Stomach smooth muscle (tissue), 2 donors: ENCODE measurements around the gene ARID1B.

Source experiments
- H3K27ac ChIP-seq: one replicate; pipeline ENCODE4 v1.7.0; 2013; ENCODE audit warnings: mild to moderate bottlenecking, low read length, inconsistent platforms
- H3K27me3 ChIP-seq, 2 donors: one replicate each; pipeline ENCODE4 v1.7.0; 2013; ENCODE audit warnings: low read length in 2 of 2; ENCODE audit not compliant: insufficient read depth in 2 of 2, control insufficient read depth in 1 of 2
- H3K36me3 ChIP-seq, 2 donors: one replicate each; pipeline ENCODE4 v1.7.0; 2013; ENCODE audit warnings: low read length in 2 of 2; ENCODE audit not compliant: control insufficient read depth in 2 of 2, insufficient read depth in 2 of 2
- H3K4me1 ChIP-seq: one replicate; pipeline ENCODE4 v1.7.0; 2013; ENCODE audit warnings: low read length; ENCODE audit not compliant: control insufficient read depth, insufficient read depth
- H3K4me3 ChIP-seq, 2 donors: one replicate each; pipeline ENCODE4 v1.7.0; 2013; ENCODE audit warnings: low read length in 2 of 2
- H3K9ac ChIP-seq, 2 donors: one replicate each; pipeline ENCODE4 v1.7.0; 2013; ENCODE audit warnings: low read length in 2 of 2, mild to moderate bottlenecking in 1 of 2
- H3K9me3 ChIP-seq, 2 donors: one replicate each; pipeline ENCODE4 v1.7.0; 2013; ENCODE audit warnings: low read length in 2 of 2; ENCODE audit not compliant: control insufficient read depth in 2 of 2
- donor health status: healthy.
- donor health status: Pancreatic carcinoma.

Gene ARID1B

GRCh38 chr6:157077251-157077650 is 300.1 kb downstream of the ARID1B start:
- Histone ChIP-seq H3K4me3 (no peak overlapping the region), H3K9ac (no peak overlapping the region), H3K27ac (no peak overlapping the region), H3K9me3 (no peaks in the 10 kb centered on the region), H3K36me3 (no peaks in the 10 kb centered on the region), H3K4me1 (no peaks in the 10 kb centered on the region), H3K27me3 (no peaks in the 10 kb centered on the region)

- no peaks in the 10 kb centered on the region for H3K27me3 ChIP-seq
- no peaks in the 10 kb centered on the region for H3K36me3 ChIP-seq
- H3K4me3 ChIP-seq, result no peak overlapping the region
- H3K4me1 ChIP-seq, result no peaks in the 10 kb centered on the region
- H3K9me3 ChIP-seq, result no peaks in the 10 kb centered on the region
- no peak overlapping the region for H3K9ac ChIP-seq
- H3K27ac ChIP-seq, result no peak overlapping the region
Measured at GRCh38 chr6:157078326-157078725, 301.1 kb downstream of the ARID1B start.

GRCh38 chr6:157079277-157079676 is 302.1 kb downstream of the ARID1B start:
- Histone ChIP-seq H3K36me3 (no peaks in the 10 kb centered on the region), H3K27me3 (no peaks in the 10 kb centered on the region), H3K27ac (no peak overlapping the region), H3K4me1 (no peaks in the 10 kb centered on the region), H3K9ac (no peak overlapping the region), H3K4me3 (no peak overlapping the region), H3K9me3 (no peaks in the 10 kb centered on the region)

- Histone ChIP-seq H3K27ac (no peak overlapping the region), H3K9ac (no peak overlapping the region), H3K4me1 (no peaks in the 10 kb centered on the region), H3K36me3 (no peaks in the 10 kb centered on the region), H3K9me3 (no peaks in the 10 kb centered on the region), H3K27me3 (no peaks in the 10 kb centered on the region), H3K4me3 (no peak overlapping the region)
Measured at GRCh38 chr6:157079771-157080170, 302.6 kb downstream of the ARID1B start.

GRCh38 chr6:157080986-157081391 is 303.8 kb downstream of the ARID1B start:
- Histone ChIP-seq H3K36me3 (peaks cover 0 to 5% of the 10 kb centered on the region in 2 donors), H3K4me1 (no peaks in the 10 kb centered on the region), H3K27ac (no peak overlapping the region), H3K9ac (no peak overlapping the region), H3K4me3 (no peak overlapping the region), H3K27me3 (no peaks in the 10 kb centered on the region), H3K9me3 (no peaks in the 10 kb centered on the region)

GRCh38 chr6:157083343-157083742 is 306.2 kb downstream of the ARID1B start:
- Histone ChIP-seq H3K27ac (no peak overlapping the region), H3K9me3 (no peaks in the 10 kb centered on the region), H3K4me1 (no peaks in the 10 kb centered on the region), H3K27me3 (no peaks in the 10 kb centered on the region), H3K36me3 (peaks cover 0 to 9% of the 10 kb centered on the region in 2 donors), H3K9ac (no peak overlapping the region), H3K4me3 (no peak overlapping the region)

- no peaks in the 10 kb centered on the region for H3K27me3 ChIP-seq
- H3K36me3 ChIP-seq, result peaks cover 0 to 9% of the 10 kb centered on the region in 2 donors
- no peak overlapping the region for H3K4me3 ChIP-seq
- no peak overlapping the region for H3K27ac ChIP-seq
- H3K4me1 ChIP-seq, result no peaks in the 10 kb centered on the region
- no peak overlapping the region for H3K9ac ChIP-seq
- H3K9me3 ChIP-seq, result no peaks in the 10 kb centered on the region
Measured at GRCh38 chr6:157086632-157087031, 309.5 kb downstream of the ARID1B start.

GRCh38 chr6:157087974-157088373 is 310.8 kb downstream of the ARID1B start:
- no peaks in the 10 kb centered on the region for H3K9me3 ChIP-seq
- no peaks in the 10 kb centered on the region for H3K4me1 ChIP-seq
- H3K4me3 ChIP-seq, result no peak overlapping the region
- no peak overlapping the region for H3K9ac ChIP-seq
- H3K36me3 ChIP-seq, result peaks cover 0 to 9% of the 10 kb centered on the region in 2 donors
- no peaks in the 10 kb centered on the region for H3K27me3 ChIP-seq
- H3K27ac ChIP-seq, result no peak overlapping the region

GRCh38 chr6:157088841-157089240 is 311.7 kb downstream of the ARID1B start:
- H3K27ac ChIP-seq, result no peak overlapping the region
- H3K4me1 ChIP-seq, result no peaks in the 10 kb centered on the region
- peaks cover 0 to 9% of the 10 kb centered on the region in 2 donors for H3K36me3 ChIP-seq
- H3K4me3 ChIP-seq, result no peak overlapping the region
- H3K9ac ChIP-seq, result no peak overlapping the region
- no peaks in the 10 kb centered on the region for H3K9me3 ChIP-seq
- H3K27me3 ChIP-seq, result no peaks in the 10 kb centered on the region

- Histone ChIP-seq H3K4me1 (no peaks in the 10 kb centered on the region), H3K36me3 (peaks cover 0 to 9% of the 10 kb centered on the region in 2 donors), H3K4me3 (no peak overlapping the region), H3K9me3 (no peaks in the 10 kb centered on the region), H3K27me3 (no peaks in the 10 kb centered on the region), H3K9ac (no peak overlapping the region), H3K27ac (no peak overlapping the region)
Measured at GRCh38 chr6:157089258-157089657, 312.1 kb downstream of the ARID1B start.

GRCh38 chr6:157089851-157090250 is 312.7 kb downstream of the ARID1B start:
- Histone ChIP-seq H3K36me3 (peaks cover 0 to 9% of the 10 kb centered on the region in 2 donors), H3K4me1 (no peaks in the 10 kb centered on the region), H3K9ac (no peak overlapping the region), H3K27ac (no peak overlapping the region), H3K9me3 (no peaks in the 10 kb centered on the region), H3K4me3 (no peak overlapping the region), H3K27me3 (no peaks in the 10 kb centered on the region)
